ENCODE results near the gene SVEP1. TPM values are rescaled to one million over a fixed set of nuclear protein-coding genes. Genes with fewer than 3 reads are reported as not detected.

Gene SVEP1
- total RNA-seq, 1 donor: 81.2 TPM

DNA sequence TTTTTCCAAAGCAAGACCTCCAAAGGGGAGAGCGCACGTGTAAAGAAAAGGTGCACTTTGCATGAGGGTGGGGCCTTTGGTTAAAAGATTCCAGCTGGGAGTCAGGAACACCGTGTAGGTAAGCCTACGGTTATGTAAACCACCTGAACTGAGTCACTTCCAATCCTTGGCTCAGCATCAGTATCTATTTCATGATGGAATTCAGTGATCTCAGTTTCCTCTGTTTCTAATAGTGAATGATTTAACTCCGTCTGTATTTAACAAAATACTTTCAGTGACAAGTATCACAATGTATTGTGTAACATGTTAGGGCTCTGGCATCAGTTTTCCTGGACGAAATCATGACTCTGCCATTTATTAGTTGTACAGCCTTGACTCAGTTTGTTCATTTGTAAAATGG lies 1.3 kb upstream of the SVEP1 start:
- TF ChIP-seq, protein P1, sequence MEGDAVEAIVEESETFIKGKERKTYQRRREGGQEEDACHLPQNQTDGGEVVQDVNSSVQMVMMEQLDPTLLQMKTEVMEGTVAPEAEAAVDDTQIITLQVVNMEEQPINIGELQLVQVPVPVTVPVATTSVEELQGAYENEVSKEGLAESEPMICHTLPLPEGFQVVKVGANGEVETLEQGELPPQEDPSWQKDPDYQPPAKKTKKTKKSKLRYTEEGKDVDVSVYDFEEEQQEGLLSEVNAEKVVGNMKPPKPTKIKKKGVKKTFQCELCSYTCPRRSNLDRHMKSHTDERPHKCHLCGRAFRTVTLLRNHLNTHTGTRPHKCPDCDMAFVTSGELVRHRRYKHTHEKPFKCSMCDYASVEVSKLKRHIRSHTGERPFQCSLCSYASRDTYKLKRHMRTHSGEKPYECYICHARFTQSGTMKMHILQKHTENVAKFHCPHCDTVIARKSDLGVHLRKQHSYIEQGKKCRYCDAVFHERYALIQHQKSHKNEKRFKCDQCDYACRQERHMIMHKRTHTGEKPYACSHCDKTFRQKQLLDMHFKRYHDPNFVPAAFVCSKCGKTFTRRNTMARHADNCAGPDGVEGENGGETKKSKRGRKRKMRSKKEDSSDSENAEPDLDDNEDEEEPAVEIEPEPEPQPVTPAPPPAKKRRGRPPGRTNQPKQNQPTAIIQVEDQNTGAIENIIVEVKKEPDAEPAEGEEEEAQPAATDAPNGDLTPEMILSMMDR (IDR thresholded peaks at IDR 0.05; ENCODE audit: insufficient read depth, low read depth, low read length): no peak
- DNase-seq (ENCODE audit: low read depth): no peak
- H3K4me3 ChIP-seq (ENCODE audit: low read depth, low read length): peak overlapping the region; percentile 78

DNA sequence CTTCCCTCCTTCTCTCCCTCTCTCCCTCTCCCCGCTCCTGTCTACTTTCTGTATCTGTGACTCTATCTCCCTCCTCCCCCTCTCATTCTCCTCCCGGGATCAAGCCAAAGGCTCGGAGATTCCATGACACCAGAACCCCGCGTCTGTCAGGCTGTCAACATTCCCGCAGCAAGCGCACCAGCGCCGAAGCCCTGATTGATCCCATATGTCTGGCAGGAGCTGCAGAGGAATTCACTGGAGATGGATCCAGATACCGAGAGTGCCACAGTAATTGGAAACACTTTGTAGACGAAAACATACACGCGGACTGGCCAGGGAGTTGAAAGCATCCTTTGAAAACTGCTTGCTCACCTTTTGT lies 300 bp upstream of the SVEP1 start:
- TF ChIP-seq, protein P1 (IDR thresholded peaks at IDR 0.05; ENCODE audit: insufficient read depth, low read depth, low read length): no peak
- peak overlapping the region; percentile 78 for H3K4me3 ChIP-seq (ENCODE audit: low read depth, low read length)
- peak; percentile 80 for DNase-seq (ENCODE audit: low read depth)

GRCh38 chr9:110578575-110579033 lies 937 bp downstream of the SVEP1 start:
- peak overlapping the region; percentile 78 for H3K4me3 ChIP-seq (ENCODE audit: low read depth, low read length)
- TF ChIP-seq, protein P1 (IDR thresholded peaks at IDR 0.05; ENCODE audit: insufficient read depth, low read depth, low read length): no peak
- no peak for DNase-seq (ENCODE audit: low read depth)

GRCh38 chr9:110575945-110576344 lies 3.6 kb downstream of the SVEP1 start:
- TF ChIP-seq, protein P1 (IDR thresholded peaks at IDR 0.05; ENCODE audit: insufficient read depth, low read depth, low read length): no peak
- peak overlapping the region; percentile 78 for H3K4me3 ChIP-seq (ENCODE audit: low read depth, low read length)
- DNase-seq (ENCODE audit: low read depth): no peak

DNA sequence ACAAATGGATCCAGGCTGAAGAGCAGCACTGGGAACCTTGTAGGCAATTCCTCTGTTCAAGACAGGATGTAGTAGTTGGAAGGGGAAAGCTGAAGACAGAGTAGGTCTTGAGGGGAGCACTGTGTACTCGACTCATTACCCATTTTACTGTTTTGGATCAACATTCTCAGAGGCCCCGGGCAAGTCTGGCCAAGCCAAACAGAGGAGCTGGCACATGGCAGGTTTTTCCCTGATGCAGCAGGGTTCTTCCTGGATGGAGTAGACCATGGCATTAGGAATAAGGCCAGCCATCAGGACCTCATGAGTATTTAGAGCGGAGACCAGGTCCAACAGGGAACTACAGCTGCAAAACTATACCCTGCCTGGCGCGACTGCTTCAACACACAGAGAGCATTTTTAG lies 4.4 kb downstream of the SVEP1 start:
- DNase-seq (ENCODE audit: low read depth): no peak
- TF ChIP-seq, protein P1 (IDR thresholded peaks at IDR 0.05; ENCODE audit: insufficient read depth, low read depth, low read length): no peak
- peak overlapping the region; percentile 25 for H3K4me3 ChIP-seq (ENCODE audit: low read depth, low read length)

DNA sequence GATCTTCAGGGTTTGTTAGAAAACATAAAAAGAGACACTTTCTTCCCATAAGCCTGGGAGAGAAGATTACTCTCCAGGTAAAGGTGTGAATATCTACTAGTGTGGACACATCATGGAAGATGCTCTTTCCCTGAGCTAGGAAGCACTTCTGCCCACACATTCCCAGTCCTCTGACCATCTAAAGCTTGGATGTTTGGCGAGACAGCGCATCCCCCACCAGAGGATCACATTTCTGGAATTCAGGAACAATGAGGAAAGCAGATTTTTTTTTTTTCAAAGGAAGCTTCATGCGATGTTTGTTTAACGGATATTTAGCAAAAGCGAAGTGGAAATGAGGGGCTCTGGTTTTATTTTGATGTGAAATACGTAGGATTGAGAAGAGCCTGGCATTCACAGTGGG lies 6.2 kb downstream of the SVEP1 start:
- no peak for DNase-seq (ENCODE audit: low read depth)
- no peak overlapping the region for H3K4me3 ChIP-seq (ENCODE audit: low read depth, low read length)
- TF ChIP-seq, protein P1 (IDR thresholded peaks at IDR 0.05; ENCODE audit: insufficient read depth, low read depth, low read length): no peak

GRCh38 chr9:110571801-110572483 lies 7.6 kb downstream of the SVEP1 start:
- TF ChIP-seq, protein P1 (IDR thresholded peaks at IDR 0.05; ENCODE audit: insufficient read depth, low read depth, low read length): no peak
- peak; percentile 59 for DNase-seq (ENCODE audit: low read depth)
- no peak overlapping the region for H3K4me3 ChIP-seq (ENCODE audit: low read depth, low read length)
